Testis (tissue), 3 donors: ENCODE data around the gene SGIP1. TPM values are rescaled to one million over a fixed set of nuclear protein-coding genes. Genes with fewer than 3 reads are reported as not detected.
"Not testable (repeated sequence)": the region's sequence is repeated elsewhere in the genome, so short reads cannot be mapped to it uniquely, and the experiment has no call there.

ENCODE experiments used
- DNase-seq: peaks from one replicate; pipeline ENCODE4 v3.0.0-alpha.2; 2019
- H3K27ac ChIP-seq, 2 donors: fragments of 200-600 bp; sonication (generic); one replicate each; pipeline ENCODE4 v1.5.1; 2019
- H3K27me3 ChIP-seq: fragments of 200-600 bp; sonication (generic); one replicate; pipeline ENCODE4 v1.5.1; 2019
- H3K36me3 ChIP-seq: fragments of 200-600 bp; sonication (generic); one replicate; pipeline ENCODE4 v1.5.1; 2017; ENCODE audit warnings: low read depth; ENCODE audit errors: missing control alignments
- H3K4me1 ChIP-seq: fragments of 200-600 bp; sonication (generic); one replicate; pipeline ENCODE4 v1.5.1; 2019
- H3K4me3 ChIP-seq, 2 donors: fragments of 200-600 bp; sonication (generic); one replicate each; pipeline ENCODE4 v1.5.1; 2017 to 2019
- H3K9me3 ChIP-seq: fragments of 200-600 bp; sonication (generic); one replicate; pipeline ENCODE4 v1.5.1; 2017
- POLR2A ChIP-seq: fragments of 450-650 bp; IDR thresholded peaks from one replicate; pipeline ENCODE4 v1.6.1; 2017; ENCODE audit warnings: antibody characterized with exemption, mild to moderate bottlenecking, moderate library complexity
- WGBS, 2 donors: methylation state at CpG; one replicate each; pipeline ENCODE4 v1.1.5; 2018; 5-methylcytosine and 5-hydroxymethylcytosine counted together
- intact Hi-C: fragments of 100-400 bp; cut with DNase I; formaldehyde crosslinking; loops from one replicate; pipeline ENCODE4 v1.15.1; 2023; ENCODE audit warnings: low total_unique reads
- microRNA-seq, 2 donors: library from miRNA; unstranded; fragments of <30 nt; microRNA quantifications; one replicate each; pipeline ENCODE4, GENCODE V29; 2016; ENCODE audit warnings: borderline number of aligned reads in 2 of 2, borderline replicate concordance in 1 of 2
- polyA plus RNA-seq: library from polyadenylated mRNA; stranded (reverse); fragments of 350-450 nt; fragmentation: Illumina TruSeq; extraction: RNeasy Lipid Tissue Mini Kit (QIAGEN cat#74804); gene quantifications from one replicate; pipeline ENCODE4 v1.2.3, GENCODE V29; 2014; ENCODE audit warnings: low read depth, low replicate concordance; ENCODE audit not compliant: insufficient read depth
- small RNA-seq, 2 donors: library from RNA; depleted of rRNA; stranded (forward); fragments of <200 nt; gene quantifications; one replicate each; pipeline ENCODE3, GENCODE V24; 2016
- total RNA-seq, 2 donors: library from RNA; depleted of rRNA; stranded (reverse); fragments of >200 nt; gene quantifications; one replicate each; pipeline ENCODE4 v1.2.3, GENCODE V29; 2016
- TF ChIP-seq, protein P1 (sequence below), 3 experiments: fragments of 450-650 bp in 2 of 3; fragments of 200-600 bp in 1 of 3; sonication (generic) in 1 of 3; IDR thresholded peaks; one replicate each; pipeline ENCODE4 v1.5.1; 2016 to 2019; ENCODE audit warnings: antibody characterized with exemption in 3 of 3, mild to moderate bottlenecking in 2 of 3, moderate library complexity in 1 of 3

Gene SGIP1
- total and polyA plus RNA-seq, 3 donors from 2014 or later, result 11.7 to 67.9 (median 48.1) TPM

DNA sequence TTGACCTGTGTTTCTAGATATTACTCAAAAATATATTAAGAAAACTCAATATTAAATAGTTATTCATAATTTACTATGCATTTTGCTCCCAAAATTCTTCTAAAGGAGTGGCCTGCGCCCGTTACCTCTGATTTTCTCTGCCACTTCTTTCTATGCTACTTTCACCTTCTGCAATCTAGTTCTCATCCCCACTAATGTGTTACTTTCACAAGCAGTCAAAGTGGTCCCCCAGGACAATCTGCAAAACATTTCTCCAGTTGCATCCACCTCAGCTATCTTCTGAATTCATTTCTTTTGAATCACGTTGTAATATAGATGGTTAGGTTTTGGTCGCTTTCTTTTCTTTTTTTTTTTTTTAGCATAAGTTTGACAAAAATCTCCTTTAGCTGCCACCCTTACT, 253.7 kb downstream of the SGIP1 start:
- intact Hi-C loops, result no loop called here
- Histone ChIP-seq H3K4me3 (no peak overlapping the region), H3K27ac (no peak overlapping the region), H3K4me1 (no peaks in the 10 kb centered on the region), H3K27me3 (no peaks in the 10 kb centered on the region), H3K9me3 (no peaks in the 10 kb centered on the region), H3K36me3 (no peaks in the 10 kb centered on the region)
- 85 to 86% methylated on average over 4 of the region's 4 CpGs for WGBS, 2 donors
- DNase-seq, result no peak
- no peak for TF ChIP-seq POLR2A
- TF ChIP-seq, protein P1, sequence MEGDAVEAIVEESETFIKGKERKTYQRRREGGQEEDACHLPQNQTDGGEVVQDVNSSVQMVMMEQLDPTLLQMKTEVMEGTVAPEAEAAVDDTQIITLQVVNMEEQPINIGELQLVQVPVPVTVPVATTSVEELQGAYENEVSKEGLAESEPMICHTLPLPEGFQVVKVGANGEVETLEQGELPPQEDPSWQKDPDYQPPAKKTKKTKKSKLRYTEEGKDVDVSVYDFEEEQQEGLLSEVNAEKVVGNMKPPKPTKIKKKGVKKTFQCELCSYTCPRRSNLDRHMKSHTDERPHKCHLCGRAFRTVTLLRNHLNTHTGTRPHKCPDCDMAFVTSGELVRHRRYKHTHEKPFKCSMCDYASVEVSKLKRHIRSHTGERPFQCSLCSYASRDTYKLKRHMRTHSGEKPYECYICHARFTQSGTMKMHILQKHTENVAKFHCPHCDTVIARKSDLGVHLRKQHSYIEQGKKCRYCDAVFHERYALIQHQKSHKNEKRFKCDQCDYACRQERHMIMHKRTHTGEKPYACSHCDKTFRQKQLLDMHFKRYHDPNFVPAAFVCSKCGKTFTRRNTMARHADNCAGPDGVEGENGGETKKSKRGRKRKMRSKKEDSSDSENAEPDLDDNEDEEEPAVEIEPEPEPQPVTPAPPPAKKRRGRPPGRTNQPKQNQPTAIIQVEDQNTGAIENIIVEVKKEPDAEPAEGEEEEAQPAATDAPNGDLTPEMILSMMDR (IDR thresholded peaks at IDR 0.05), result no peak

GRCh38 chr1:66788231-66788939, 254.4 kb downstream of the SGIP1 start:
- no peaks in the 10 kb centered on the region for H3K27me3 ChIP-seq
- intact Hi-C loops, result no loop called here
- no peaks in the 10 kb centered on the region for H3K36me3 ChIP-seq
- DNase-seq, result no peak
- 79 to 82% methylated on average over 6 of the region's 6 CpGs for WGBS, 2 donors
- no peak overlapping the region for H3K27ac ChIP-seq
- no peak overlapping the region for H3K4me3 ChIP-seq
- no peaks in the 10 kb centered on the region for H3K9me3 ChIP-seq
- TF ChIP-seq, protein P1 (IDR thresholded peaks at IDR 0.05), result no peak
- TF ChIP-seq POLR2A, result no peak
- H3K4me1 ChIP-seq, result no peaks in the 10 kb centered on the region

GRCh38 chr1:66791621-66792610, 258.0 kb downstream of the SGIP1 start:
- no peaks in the 10 kb centered on the region for H3K4me1 ChIP-seq
- H3K27ac ChIP-seq, result no peak overlapping the region
- H3K36me3 ChIP-seq, result no peaks in the 10 kb centered on the region
- DNase-seq, result no peak
- intact Hi-C loops, result no loop called here
- H3K9me3 ChIP-seq, result no peaks in the 10 kb centered on the region
- TF ChIP-seq, protein P1 (IDR thresholded peaks at IDR 0.05), result no peak
- no peak for TF ChIP-seq POLR2A
- no peak overlapping the region for H3K4me3 ChIP-seq
- WGBS, 2 donors, result 91 to 93% methylated on average over 5 of the region's 5 CpGs
- no peaks in the 10 kb centered on the region for H3K27me3 ChIP-seq

GRCh38 chr1:66795839-66796238, 261.9 kb downstream of the SGIP1 start:
- H3K36me3 ChIP-seq, H3K27ac ChIP-seq, H3K9me3 ChIP-seq, H3K4me1 ChIP-seq, intact Hi-C loops, DNase-seq, H3K27me3 ChIP-seq, H3K4me3 ChIP-seq: not testable (repeated sequence)
- 79 to 87% methylated on average over 2 of the region's 2 CpGs for WGBS, 2 donors

Small RNA genes lying within 50 kb of the gene (microRNA-seq; reads per million reads assigned to microRNA genes)
- gene MIR3117, result 6.3 to 26.2 reads per million in 2 donors

Small RNA genes lying within 50 kb of the gene (small RNA-seq; reads per million reads assigned to genes)
- 0.09 reads per million in 2 donors for gene MIR3117

Other genes with a start within 250 kb of the SGIP1 start
- not detected for gene DYNLT5, start 218.3 kb downstream of the SGIP1 start, total RNA-seq
- 1.6 TPM for gene DYNLT5, start 218.3 kb downstream of the SGIP1 start, polyA plus RNA-seq